Glomerular visceral epithelial cell (primary cell): Measurements from ENCODE around the gene ZNF467.

Source experiments
- DNase-seq: peaks from one replicate; pipeline ENCODE4 v3.0.0-alpha.2; 2016; ENCODE audit errors: extremely low spot score

Gene ZNF467

GRCh38 chr7:149773446-149774236 is at the start of gene ZNF467:
Gene ZNF467 (minus strand): TSS chr7:149773588. CDS start chr7:149771032, 2,556 bp downstream.
- DNase-seq: peak; percentile 14

- no peak for DNase-seq
These were observed 49.1 kb upstream of the ZNF467 start for GRCh38 chr7:149822353-149822943.

GRCh38 chr7:149821191-149822148 is 48.1 kb upstream of the ZNF467 start:
- no peak for DNase-seq

GRCh38 chr7:149820622-149821190 is 47.3 kb upstream of the ZNF467 start:
- no peak for DNase-seq

- DNase-seq: no peak
These were observed 46.6 kb upstream of the ZNF467 start for GRCh38 chr7:149819961-149820340.

GRCh38 chr7:149819141-149819960 is 46.0 kb upstream of the ZNF467 start:
- no peak for DNase-seq

- DNase-seq: no peak
These were observed 45.1 kb upstream of the ZNF467 start for GRCh38 chr7:149818536-149818840.

GRCh38 chr7:149817836-149818535 is 44.6 kb upstream of the ZNF467 start:
- DNase-seq: no peak

GRCh38 chr7:149817301-149817771 is 43.9 kb upstream of the ZNF467 start:
- DNase-seq: no peak

GRCh38 chr7:149816794-149817193 is 43.4 kb upstream of the ZNF467 start:
- no peak for DNase-seq

- DNase-seq: no peak
These were observed 42.9 kb upstream of the ZNF467 start for GRCh38 chr7:149816267-149816751.

GRCh38 chr7:149815661-149816266 is 42.4 kb upstream of the ZNF467 start:
- no peak for DNase-seq

- no peak for DNase-seq
These were observed 41.7 kb upstream of the ZNF467 start for GRCh38 chr7:149815121-149815520.

GRCh38 chr7:149814494-149814893 is 41.1 kb upstream of the ZNF467 start:
- no peak for DNase-seq

GRCh38 chr7:149813254-149814035 is 40.1 kb upstream of the ZNF467 start:
- no peak for DNase-seq

- DNase-seq: no peak
These were observed 38.6 kb upstream of the ZNF467 start for GRCh38 chr7:149811831-149812490.

GRCh38 chr7:149811221-149811620 is 37.8 kb upstream of the ZNF467 start:
- DNase-seq: no peak

- no peak for DNase-seq
These were observed 35.8 kb upstream of the ZNF467 start for GRCh38 chr7:149809215-149809614.

- DNase-seq: no peak
These were observed 34.9 kb upstream of the ZNF467 start for GRCh38 chr7:149808311-149808710.
